Left lobe of liver (tissue), 2 donors: ENCODE data around the gene CACNB2. TPM values are rescaled to one million over a fixed set of nuclear protein-coding genes. Genes with fewer than 3 reads are reported as not detected.

ENCODE experiments used
- ATAC-seq: fragments of 200-7000 bp; cut with Tn5 transposase; one replicate; pipeline ENCODE4 v1.9.1; 2020; ENCODE audit warnings: mild to moderate bottlenecking, moderate library complexity
- DNase-seq: peaks from one replicate; pipeline ENCODE4 v3.0.0-alpha.2; 2020; ENCODE audit warnings: low spot score
- total RNA-seq: library from RNA; stranded (reverse); gene quantifications from one replicate; pipeline ENCODE4 v1.2.1, GENCODE V29; 2021
- donor health status: DM: no; HTN: no; CAD: no; lungs with moderate emphysema.
- donor health status: DM: no; HTN: yes; CAD: no.

Gene CACNB2
- total RNA-seq, 1 donor from 2014 or later: 1.6 TPM

- ATAC-seq (no peak), DNase-seq (no peak)
These were observed 350.5 kb downstream of the CACNB2 start for GRCh38 chr10:18490755-18491154.

GRCh38 chr10:18497806-18498369 lies 357.7 kb downstream of the CACNB2 start:
- DNase-seq (no peak), ATAC-seq (no peak)

GRCh38 chr10:18498998-18499397 lies 358.8 kb downstream of the CACNB2 start:
- no peak for ATAC-seq
- no peak for DNase-seq

GRCh38 chr10:18500576-18500975 lies 360.4 kb downstream of the CACNB2 start:
- DNase-seq (no peak), ATAC-seq (no peak)

DNA sequence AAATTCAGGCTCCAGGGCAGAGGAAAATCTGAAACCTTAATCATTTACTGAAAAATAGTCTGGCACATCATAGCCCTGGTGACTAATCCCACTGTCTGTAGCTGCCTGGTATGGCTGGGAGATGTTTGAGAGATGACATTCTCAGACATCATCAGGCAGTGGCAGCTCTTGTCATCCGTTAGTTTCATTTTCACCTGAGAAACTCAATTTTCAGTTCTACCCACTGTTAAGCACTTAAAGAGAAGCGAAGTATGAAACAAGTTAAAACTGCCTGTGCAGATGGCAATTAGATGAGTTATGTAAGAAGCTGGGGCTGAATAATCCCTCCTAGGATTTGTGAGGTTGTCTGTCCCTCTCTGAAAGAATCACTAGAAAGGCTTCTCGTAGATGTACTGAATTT lies 361.0 kb downstream of the CACNB2 start:
- ATAC-seq: no peak
- no peak for DNase-seq

GRCh38 chr10:18501629-18502028 lies 361.4 kb downstream of the CACNB2 start:
- DNase-seq (no peak), ATAC-seq (no peak)

GRCh38 chr10:18504161-18504560 lies 363.9 kb downstream of the CACNB2 start:
- DNase-seq (no peak), ATAC-seq (no peak)

GRCh38 chr10:18505456-18506118 lies 365.4 kb downstream of the CACNB2 start:
- DNase-seq: no peak
- no peak for ATAC-seq

DNA sequence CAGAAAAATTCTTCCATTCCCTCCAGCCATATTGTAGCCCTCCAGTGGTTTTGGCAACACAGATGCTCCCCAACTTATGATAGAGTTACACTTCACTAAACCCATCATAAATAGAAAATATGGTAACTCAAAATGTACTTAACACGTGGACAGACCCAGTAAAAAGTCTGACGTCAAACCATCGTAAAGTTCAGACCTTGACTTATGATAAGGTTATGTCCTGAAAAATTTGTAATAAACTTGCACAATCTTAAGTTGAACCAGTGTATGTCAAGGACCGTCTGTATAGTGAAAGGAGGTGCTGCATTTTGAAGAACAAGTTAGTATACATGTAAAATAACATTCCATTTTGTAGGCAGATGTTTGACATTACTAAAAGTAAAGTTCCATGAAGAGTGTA lies 368.4 kb downstream of the CACNB2 start:
- ATAC-seq: no peak
- no peak for DNase-seq

DNA sequence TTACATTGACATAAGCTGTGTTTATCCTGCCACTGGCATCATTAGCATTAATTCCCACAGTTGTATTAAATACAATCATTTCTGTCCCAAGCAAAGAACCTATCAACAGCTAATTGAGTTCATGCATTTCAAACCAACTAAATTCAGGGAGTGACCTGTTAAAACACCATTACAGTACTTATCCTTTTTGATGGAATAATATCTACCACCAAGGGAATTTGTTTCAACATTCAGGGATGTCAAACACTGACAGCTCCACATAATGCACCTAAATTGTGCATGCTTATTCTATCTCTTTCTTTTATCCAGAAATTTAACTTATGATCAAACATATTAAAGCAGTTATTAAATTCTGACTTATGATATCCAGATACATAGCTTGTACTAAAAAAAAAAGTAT lies 374.3 kb downstream of the CACNB2 start:
- no peak for DNase-seq
- ATAC-seq: no peak

DNA sequence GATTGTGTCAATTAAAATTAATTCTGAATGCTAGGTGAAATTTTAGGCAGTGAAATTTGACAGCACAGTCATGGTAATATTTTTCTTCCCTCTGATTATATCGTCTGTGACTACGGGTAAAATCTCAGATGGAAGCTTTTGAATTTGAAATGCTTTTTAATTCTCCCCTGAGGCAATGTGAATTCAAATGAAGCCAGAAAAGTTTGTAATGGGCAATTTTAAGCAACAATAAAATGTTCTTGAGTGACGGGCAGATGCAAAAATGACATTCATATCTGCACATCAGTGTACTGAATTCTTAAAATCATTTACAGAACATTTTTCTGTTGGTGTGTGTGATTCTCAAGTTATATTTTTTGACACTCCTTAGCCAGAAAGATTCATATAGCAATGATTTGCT lies 376.6 kb downstream of the CACNB2 start:
- ATAC-seq (no peak), DNase-seq (no peak)

- DNase-seq (no peak), ATAC-seq (no peak)
These were observed 382.8 kb downstream of the CACNB2 start for GRCh38 chr10:18523025-18523424.

DNA sequence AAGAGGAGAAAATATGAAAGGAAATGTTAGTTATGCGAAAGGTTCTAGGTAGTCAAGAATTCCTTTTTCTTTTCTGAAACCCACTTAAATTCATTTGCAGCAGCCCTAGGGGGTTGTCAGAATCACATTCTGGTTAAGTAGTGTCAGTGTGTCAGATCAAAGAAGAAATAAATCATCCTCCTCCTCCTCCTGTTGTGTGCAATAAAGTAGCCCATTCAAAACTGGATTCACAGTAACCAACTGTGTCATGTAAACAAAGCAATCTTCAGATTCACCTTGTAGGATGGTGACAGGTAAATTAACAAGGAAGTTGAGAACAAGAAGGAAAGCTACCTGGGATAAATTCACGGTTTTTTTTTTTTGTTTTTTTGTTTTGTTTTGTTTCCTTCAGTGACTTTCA lies 383.6 kb downstream of the CACNB2 start:
- ATAC-seq: no peak

GRCh38 chr10:18527687-18528086 lies 387.5 kb downstream of the CACNB2 start:
- no peak for DNase-seq
- ATAC-seq: no peak

More for the DNA sequence above, 383.6 kb downstream of the CACNB2 start:
- DNase-seq: no peak

DNA sequence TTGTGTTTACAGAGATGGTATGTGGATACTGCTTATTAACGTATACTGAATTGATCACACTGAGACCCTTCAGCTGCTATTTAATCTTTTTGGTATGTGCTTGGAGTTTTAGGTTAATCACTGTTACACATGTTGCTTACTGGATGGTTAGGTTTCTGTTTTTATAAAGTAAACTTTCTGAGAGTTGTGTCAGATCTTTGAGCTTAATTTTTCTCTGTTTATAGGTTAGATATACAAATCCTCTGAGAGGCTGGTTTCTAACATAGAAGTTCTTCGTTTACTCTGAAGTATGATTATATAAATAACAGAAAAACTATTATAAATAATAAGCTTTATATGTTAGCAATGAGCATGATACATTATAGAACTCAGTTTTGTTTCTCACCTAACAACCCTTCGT lies 388.1 kb downstream of the CACNB2 start:
- DNase-seq (no peak), ATAC-seq (no peak)

DNA sequence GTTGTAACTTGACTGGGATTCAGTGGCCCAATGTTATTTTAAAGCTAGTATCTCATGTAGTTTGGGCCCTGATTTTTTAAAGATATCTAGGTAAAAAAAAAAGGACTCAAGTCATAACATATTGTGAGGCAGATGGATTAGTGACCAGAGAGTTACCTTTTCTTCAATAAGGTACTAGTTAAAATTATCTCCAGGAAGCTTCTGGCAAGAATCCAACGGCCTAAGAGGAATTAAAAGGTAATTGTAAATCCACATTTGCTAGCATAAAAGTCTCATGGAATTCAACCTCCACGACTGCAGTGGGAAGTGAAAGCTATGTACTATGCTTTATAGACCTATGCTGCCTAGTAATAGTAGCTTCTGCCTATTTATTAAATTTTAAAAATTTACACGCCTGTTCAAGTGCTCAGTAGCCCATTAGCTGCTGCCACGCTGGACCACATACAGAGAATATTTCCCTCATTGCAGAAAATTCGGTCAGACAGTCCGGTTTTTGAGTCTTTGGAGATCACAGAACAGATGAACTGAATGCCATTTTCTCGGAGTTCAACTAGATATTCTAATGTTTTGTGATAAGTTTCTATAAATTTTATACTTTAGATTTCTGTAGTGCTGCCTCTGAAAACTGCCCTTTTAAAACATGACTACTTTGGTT lies 392.8 kb downstream of the CACNB2 start:
- DNase-seq (no peak), ATAC-seq (no peak)

DNA sequence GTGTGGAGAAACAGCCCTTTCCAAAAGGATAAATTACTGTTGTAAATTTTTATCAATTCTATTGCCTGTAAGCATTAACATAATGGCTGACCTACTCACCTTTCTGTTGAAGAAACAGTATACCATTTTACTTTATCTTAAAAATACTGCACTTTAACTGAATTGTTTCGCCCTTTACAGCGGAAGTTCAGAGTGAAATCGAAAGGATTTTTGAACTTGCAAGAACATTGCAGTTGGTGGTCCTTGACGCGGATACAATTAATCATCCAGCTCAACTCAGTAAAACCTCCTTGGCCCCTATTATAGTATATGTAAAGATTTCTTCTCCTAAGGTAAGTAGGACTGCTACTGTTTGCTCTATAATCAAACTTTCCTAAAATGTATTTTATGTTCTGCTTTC lies 393.7 kb downstream of the CACNB2 start:
- DNase-seq: no peak
- no peak for ATAC-seq

- no peak for DNase-seq
- ATAC-seq: no peak
These were observed 399.1 kb downstream of the CACNB2 start for GRCh38 chr10:18539335-18539734.

DNA sequence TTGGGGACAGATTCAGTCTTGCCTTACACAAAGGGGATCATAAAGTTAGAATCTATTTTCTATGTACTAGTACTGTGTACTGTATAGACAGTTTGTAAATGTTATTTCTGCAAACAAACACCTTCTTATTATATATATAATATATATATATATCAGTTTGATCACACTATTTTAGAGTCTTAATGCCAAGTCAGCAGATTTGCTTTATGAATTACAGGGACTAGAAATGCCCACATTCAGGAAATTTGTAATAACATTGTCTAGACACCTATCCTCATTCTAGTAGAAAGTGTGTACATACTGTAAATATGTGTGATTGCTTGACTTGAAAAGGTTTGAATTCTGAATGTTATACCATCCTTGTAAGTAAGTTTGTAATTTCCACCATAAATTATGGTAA lies 400.0 kb downstream of the CACNB2 start:
- no peak for ATAC-seq
- DNase-seq: no peak

DNA sequence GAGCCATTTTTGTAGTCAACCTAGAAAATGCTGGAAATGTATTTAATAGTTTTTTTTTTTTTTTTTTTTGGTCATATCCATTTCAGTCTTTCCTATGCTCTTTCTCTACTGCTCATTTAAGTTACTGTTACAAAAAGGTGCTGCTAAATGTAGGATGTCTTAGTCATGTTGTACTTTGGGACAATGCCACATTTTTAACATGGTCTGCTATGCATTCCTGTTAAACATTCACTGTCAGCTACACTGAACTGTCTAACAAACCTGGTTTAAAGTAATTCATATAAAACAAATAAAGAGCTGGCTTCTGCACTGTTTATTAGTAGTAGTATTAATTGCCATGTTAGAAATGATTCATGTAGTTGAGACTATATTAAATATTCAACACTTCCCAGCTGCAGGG lies 402.6 kb downstream of the CACNB2 start:
- DNase-seq (no peak), ATAC-seq (no peak)

GRCh38 chr10:18545621-18546305 lies 405.5 kb downstream of the CACNB2 start:
- no peak for ATAC-seq
- DNase-seq: no peak

- DNase-seq: no peak
- no peak for ATAC-seq
These were observed 408.9 kb downstream of the CACNB2 start for GRCh38 chr10:18549105-18549504.
